ENCODE results near the gene MYL3. TPM values are rescaled to one million over a fixed set of nuclear protein-coding genes. Genes with fewer than 3 reads are reported as not detected.

MYL3 gene
- polyA plus RNA-seq, 1 donor from 2014 or later = 2.1 TPM

DNA sequence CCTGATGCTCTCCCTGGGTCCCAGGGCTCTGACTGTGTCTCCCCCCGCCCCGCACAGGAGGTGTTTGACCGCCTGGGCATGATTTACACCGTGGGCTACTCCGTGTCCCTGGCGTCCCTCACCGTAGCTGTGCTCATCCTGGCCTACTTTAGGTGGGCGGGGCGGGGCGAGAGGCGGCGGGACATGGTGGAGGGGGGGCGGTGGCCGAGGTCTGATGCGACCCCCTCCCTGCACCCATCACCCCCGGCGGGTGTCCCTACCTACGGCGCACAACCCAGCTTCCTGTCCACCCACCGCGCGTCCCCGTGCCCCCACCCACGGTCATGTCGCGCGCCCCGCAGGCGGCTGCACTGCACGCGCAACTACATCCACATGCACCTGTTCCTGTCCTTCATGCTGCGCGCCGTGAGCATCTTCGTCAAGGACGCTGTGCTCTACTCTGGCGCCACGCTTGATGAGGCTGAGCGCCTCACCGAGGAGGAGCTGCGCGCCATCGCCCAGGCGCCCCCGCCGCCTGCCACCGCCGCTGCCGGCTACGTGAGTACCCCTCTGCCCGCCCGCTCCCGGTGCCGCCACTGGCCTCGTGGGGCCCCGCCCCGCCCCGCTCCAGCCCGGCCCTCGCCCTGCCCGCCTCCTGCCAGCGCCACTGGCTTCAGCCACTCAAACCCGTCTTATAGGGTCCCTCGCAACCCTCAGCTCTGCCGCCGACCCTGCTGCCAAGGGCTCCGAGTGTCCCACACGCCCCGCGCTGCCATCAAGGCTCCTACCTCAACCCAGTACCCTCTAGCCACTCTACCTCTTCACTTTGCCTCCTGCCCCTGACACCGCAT is 35.3 kb upstream of the MYL3 start:
- H3K4me3 ChIP-seq (ENCODE audit: low read length) = peak overlapping the region; percentile 31
- no peaks in the 10 kb centered on the region for H3K79me2 ChIP-seq (replicated peaks; ENCODE audit: insufficient read depth, low read length)
- H3K36me3 ChIP-seq (ENCODE audit: insufficient read depth, low read length) = no peaks in the 10 kb centered on the region
- H3K9ac ChIP-seq (ENCODE audit: low read length) = no peak overlapping the region
- H3K9me2 ChIP-seq (ENCODE audit: insufficient read depth, low read length) = no peaks in the 10 kb centered on the region
- no peaks in the 10 kb centered on the region for H3K9me3 ChIP-seq (ENCODE audit: low read length)
- H3K27me3 ChIP-seq (ENCODE audit: insufficient read depth, low read depth, low read length) = peaks cover 5% of the 10 kb centered on the region
- TF ChIP-seq EZH2 (IDR thresholded peaks at IDR 0.05; ENCODE audit: borderline replicate concordance, insufficient read depth, low read length, poor library complexity, severe bottlenecking) (no peak), RAD21 (conservative IDR thresholded peaks at IDR 0.05) (no peak), CTCF (IDR thresholded peaks at IDR 0.05; ENCODE audit: poor library complexity, severe bottlenecking) (no peak), POLR2AphosphoS5 (IDR thresholded peaks at IDR 0.05) (no peak), MXI1 (conservative IDR thresholded peaks at IDR 0.05; ENCODE audit: poor library complexity, severe bottlenecking) (no peak), SMC3 (conservative IDR thresholded peaks at IDR 0.05; ENCODE audit: poor library complexity) (no peak), REST (IDR thresholded peaks at IDR 0.05; ENCODE audit: borderline replicate concordance) (no peak), EP300 (conservative IDR thresholded peaks at IDR 0.05; ENCODE audit: poor library complexity, severe bottlenecking) (no peak), TAF1 (IDR thresholded peaks at IDR 0.05; ENCODE audit: low read depth) (no peak)
- H3K27ac ChIP-seq (ENCODE audit: low read length) = no peak overlapping the region
- no peaks in the 10 kb centered on the region for H3F3A ChIP-seq (ENCODE audit: insufficient read depth, low read length, poor library complexity, severe bottlenecking)
- no peaks in the 10 kb centered on the region for H4K20me1 ChIP-seq (ENCODE audit: insufficient read depth)
- H2AFZ ChIP-seq (ENCODE audit: low read depth, low read length) = no peak overlapping the region
- no peak overlapping the region for H3K4me2 ChIP-seq (ENCODE audit: low read length)

DNA sequence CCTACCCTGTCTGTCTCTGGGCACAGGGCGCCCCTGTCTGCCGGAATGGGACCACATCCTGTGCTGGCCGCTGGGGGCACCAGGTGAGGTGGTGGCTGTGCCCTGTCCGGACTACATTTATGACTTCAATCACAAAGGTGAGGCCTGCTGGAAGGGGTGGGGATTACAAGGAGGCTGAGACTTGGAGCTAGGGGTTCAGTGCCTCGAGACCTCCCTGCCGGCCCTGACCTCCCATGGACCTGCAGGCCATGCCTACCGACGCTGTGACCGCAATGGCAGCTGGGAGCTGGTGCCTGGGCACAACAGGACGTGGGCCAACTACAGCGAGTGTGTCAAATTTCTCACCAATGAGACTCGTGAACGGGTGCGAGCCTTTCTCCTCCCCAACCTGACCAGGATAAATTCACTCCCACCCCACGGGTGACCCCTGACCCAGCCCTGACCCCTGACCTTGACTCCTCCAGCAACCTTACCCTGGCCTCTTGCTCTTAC is 34.6 kb upstream of the MYL3 start:
- Histone ChIP-seq H3K27me3 (ENCODE audit: insufficient read depth, low read depth, low read length) (peaks cover 5% of the 10 kb centered on the region), H3K4me2 (ENCODE audit: low read length) (no peak overlapping the region), H3K27ac (ENCODE audit: low read length) (no peak overlapping the region), H3K79me2 (replicated peaks; ENCODE audit: insufficient read depth, low read length) (no peaks in the 10 kb centered on the region), H3K9me2 (ENCODE audit: insufficient read depth, low read length) (no peaks in the 10 kb centered on the region), H3K36me3 (ENCODE audit: insufficient read depth, low read length) (no peaks in the 10 kb centered on the region), H3K4me3 (ENCODE audit: low read length) (no peak overlapping the region), H3K9me3 (ENCODE audit: low read length) (no peaks in the 10 kb centered on the region), H4K20me1 (ENCODE audit: insufficient read depth) (no peaks in the 10 kb centered on the region), H3K9ac (ENCODE audit: low read length) (no peak overlapping the region), H2AFZ (ENCODE audit: low read depth, low read length) (no peak overlapping the region), H3F3A (ENCODE audit: insufficient read depth, low read length, poor library complexity, severe bottlenecking) (no peaks in the 10 kb centered on the region)
- TF ChIP-seq REST (IDR thresholded peaks at IDR 0.05; ENCODE audit: borderline replicate concordance) = no peak
- TF ChIP-seq RAD21 (conservative IDR thresholded peaks at IDR 0.05) = no peak
- TF ChIP-seq POLR2AphosphoS5 (IDR thresholded peaks at IDR 0.05) = no peak

Data from neural cell (in vitro differentiated cells).